ENCODE data around the gene FBLN1. TPM values are rescaled to one million over a fixed set of nuclear protein-coding genes. Genes with fewer than 3 reads are reported as not detected.

Gene FBLN1
- polyA plus RNA-seq, 1 of the 3 experiments (the other 2 are of a cell fraction) = 147 TPM

GRCh38 chr22:45617948-45618347, 115.3 kb downstream of the FBLN1 start (continued):
- TF ChIP-seq USF2 (IDR thresholded peaks at IDR 0.05; ENCODE audit: borderline replicate concordance, low read depth, low read length) (no peak), FOXJ3 (CRISPR knock-in tag; IDR thresholded peaks at IDR 0.05) (no peak), RXRA (IDR thresholded peaks at IDR 0.05; ENCODE audit: borderline replicate concordance, low read depth) (no peak), IRF3 (IDR thresholded peaks at IDR 0.05; ENCODE audit: low read depth, low read length) (no peak)

- Histone ChIP-seq H3K4me3 (ENCODE audit: low read depth in 2 of 2, low read length in 1 of 2) (no peak overlapping the region), H3K27ac (ENCODE audit: low read depth in 2 of 2, low read length in 1 of 2) (no peak overlapping the region), H3K27me3 (ENCODE audit: insufficient read depth) (no peaks in the 10 kb centered on the region), H3K79me2 (ENCODE audit: insufficient read depth) (no peaks in the 10 kb centered on the region), H3K4me1 (ENCODE audit: control insufficient read depth in 1 of 2, insufficient read depth in 2 of 2, low read depth in 1 of 2, low read length in 1 of 2) (no peaks in the 10 kb centered on the region), H4K20me1 (ENCODE audit: insufficient read depth) (no peaks in the 10 kb centered on the region), H3K9me2 (no peaks in the 10 kb centered on the region), H2AFZ (ENCODE audit: low read depth) (no peak overlapping the region), H3K9ac (no peak overlapping the region), H3F3A (replicated peaks; ENCODE audit: insufficient read depth) (no peaks in the 10 kb centered on the region), H3K9me3 (peaks cover 7% of the 10 kb centered on the region; the same call in 1 of the 2 replicates), H3K36me3 (replicated peaks in 1 of 2; ENCODE audit: control insufficient read depth in 1 of 2, insufficient read depth in 2 of 2, low read length in 1 of 2) (no peaks in the 10 kb centered on the region), H3K4me2 (no peak overlapping the region)
- 97% methylated on average over 3 of the region's 3 CpGs for WGBS (ENCODE audit: low lambda C conversion rate)
- ChIA-PET CTCF (no interaction called here), POLR2A (no interaction called here)
- no peak for DNase-seq
- TF ChIP-seq POLR2AphosphoS5 (IDR thresholded peaks at IDR 0.05; ENCODE audit: low read depth, low read length) = no peak
- TF ChIP-seq SMC3 (IDR thresholded peaks at IDR 0.05; ENCODE audit: low read depth, low read length) = no peak
- no peak for TF ChIP-seq YY1 (IDR thresholded peaks at IDR 0.05; ENCODE audit: low read depth)
- TF ChIP-seq MEF2A (IDR thresholded peaks at IDR 0.05; ENCODE audit: borderline replicate concordance, low read depth) = no peak
- no peak for TF ChIP-seq TEAD4 (IDR thresholded peaks at IDR 0.05; ENCODE audit: borderline replicate concordance, insufficient read depth)
- no peak for TF ChIP-seq IRF3 (IDR thresholded peaks at IDR 0.05; ENCODE audit: low read depth, low read length)
Measured at GRCh38 chr22:45620706-45621105, 118.0 kb downstream of the FBLN1 start.

- Histone ChIP-seq H3K9me3 (peaks cover 7% of the 10 kb centered on the region; the same call in 1 of the 2 replicates), H3K9ac (no peak overlapping the region), H3F3A (replicated peaks; ENCODE audit: insufficient read depth) (no peaks in the 10 kb centered on the region), H3K4me2 (no peak overlapping the region), H3K27ac (ENCODE audit: low read depth in 2 of 2, low read length in 1 of 2) (no peak overlapping the region), H3K79me2 (ENCODE audit: insufficient read depth) (no peaks in the 10 kb centered on the region), H3K36me3 (replicated peaks in 1 of 2; ENCODE audit: control insufficient read depth in 1 of 2, insufficient read depth in 2 of 2, low read length in 1 of 2) (no peaks in the 10 kb centered on the region), H3K27me3 (ENCODE audit: insufficient read depth) (no peaks in the 10 kb centered on the region), H2AFZ (ENCODE audit: low read depth) (no peak overlapping the region), H3K4me1 (ENCODE audit: control insufficient read depth in 1 of 2, insufficient read depth in 2 of 2, low read depth in 1 of 2, low read length in 1 of 2) (no peaks in the 10 kb centered on the region), H4K20me1 (ENCODE audit: insufficient read depth) (no peaks in the 10 kb centered on the region), H3K4me3 (ENCODE audit: low read depth in 2 of 2, low read length in 1 of 2) (no peak overlapping the region), H3K9me2 (no peaks in the 10 kb centered on the region)
- no peak for DNase-seq
- 78% methylated on average over 7 of the region's 11 CpGs for WGBS (ENCODE audit: low lambda C conversion rate)
- ChIA-PET POLR2A (no interaction called here), CTCF (interaction anchor here (1.2 to 1.6 kb wide), 3 partner anchors 23 to 242 kb away, joined by 3 to 5 read pairs (median 4); no protein-coding TSS in a partner anchor)
- TF ChIP-seq SIN3A (IDR thresholded peaks at IDR 0.05; ENCODE audit: borderline replicate concordance, low read depth, low read length) (no peak), PBX3 (IDR thresholded peaks at IDR 0.05) (no peak), TAF1 (IDR thresholded peaks at IDR 0.05; ENCODE audit: borderline replicate concordance, low read depth, low read length) (no peak), NRF1 (IDR thresholded peaks at IDR 0.05; ENCODE audit: low read depth, low read length) (no peak), FOSL2 (IDR thresholded peaks at IDR 0.05; ENCODE audit: borderline replicate concordance, low read depth) (no peak), ELF1 (IDR thresholded peaks at IDR 0.05) (no peak), MAX (IDR thresholded peaks at IDR 0.05; ENCODE audit: low read depth) (no peak), YY1 (IDR thresholded peaks at IDR 0.05; ENCODE audit: low read depth) (no peak), ZBTB33 (IDR thresholded peaks at IDR 0.05; ENCODE audit: borderline replicate concordance, low read depth) (no peak)
Measured at GRCh38 chr22:45621836-45622600, 119.3 kb downstream of the FBLN1 start.
